GM21529 (cell line): ENCODE results near the gene ZNF507.

Experiments
- ATAC-seq: cut with Tn5 transposase; IDR thresholded peaks from one replicate; pipeline ENCODE4 v1.9.1; 2021; ENCODE audit not compliant: unreplicated experiment

ZNF507 gene

DNA sequence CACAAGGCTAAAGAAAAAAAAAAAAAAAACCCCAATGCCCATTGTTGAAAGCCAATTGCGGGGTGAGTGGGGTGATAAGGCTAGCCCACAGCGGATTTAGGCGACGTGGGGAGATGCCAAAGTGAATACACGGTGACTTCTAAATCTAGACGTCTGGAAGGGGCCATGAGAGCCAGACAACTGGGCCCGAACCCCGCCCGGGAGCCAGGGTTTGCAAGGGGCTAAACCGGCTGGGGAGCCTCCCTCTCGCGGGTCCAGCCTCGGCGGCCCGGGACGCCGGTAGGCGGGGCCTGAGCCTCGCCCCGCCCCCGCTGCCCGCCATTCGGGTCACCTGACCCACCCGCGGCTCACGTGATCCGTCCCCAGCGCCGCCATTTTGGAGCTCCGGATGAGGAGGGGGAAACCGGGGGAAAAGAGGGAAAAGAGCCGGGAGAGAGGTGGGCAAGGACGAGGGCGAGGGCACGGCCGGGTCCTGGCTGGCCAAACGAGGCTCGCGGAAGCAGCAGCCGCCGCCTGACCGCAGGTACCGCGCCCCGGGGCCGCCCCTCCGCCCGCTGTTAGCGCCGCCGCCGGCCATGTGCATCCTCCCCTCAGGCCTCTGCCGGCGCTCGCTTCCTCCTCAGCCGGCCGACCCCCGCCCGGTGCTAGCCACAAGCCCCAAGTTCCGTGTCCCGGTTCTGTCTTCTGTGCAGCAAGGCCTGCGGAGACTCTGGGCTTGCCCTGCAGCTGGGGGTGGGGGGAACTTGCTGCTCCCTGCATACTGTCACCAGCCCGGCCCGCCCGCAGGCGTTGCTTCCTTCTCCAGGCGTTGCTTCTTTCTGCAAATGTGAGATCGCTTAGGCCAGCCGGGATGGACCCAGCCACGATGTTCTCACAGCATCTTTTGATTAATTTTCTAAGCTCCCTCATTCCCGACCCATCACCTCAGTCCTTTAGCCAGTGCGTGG is at the start of gene ZNF507:
TSS of gene ZNF507 (plus strand) at position 350 of the 947 bp plus-strand sequence. CDS start 7,221 bp downstream, outside the sequence.
- ATAC-seq = peak; percentile 87

- no peak for ATAC-seq
Observed at GRCh38 chr19:32296694-32297093, 48.7 kb upstream of the ZNF507 start.

DNA sequence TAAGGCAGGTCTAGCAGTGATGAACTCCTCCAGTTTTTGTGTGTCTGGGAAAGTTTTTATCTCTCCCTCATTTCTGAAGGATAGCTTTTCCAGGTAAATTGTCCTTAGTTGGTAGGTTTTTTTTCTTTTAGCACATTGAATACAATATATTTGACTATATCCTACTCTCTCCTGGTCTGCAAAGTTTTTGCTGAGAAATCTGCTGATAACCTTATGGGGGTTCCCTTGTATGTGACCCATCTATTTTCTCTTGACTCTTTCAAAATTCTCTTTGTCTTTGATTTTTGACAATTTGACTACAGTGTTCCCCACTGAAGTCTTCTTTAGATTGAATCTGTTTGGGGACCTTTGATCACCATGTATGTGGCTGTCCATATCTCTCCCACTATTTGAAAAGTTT is 42.6 kb upstream of the ZNF507 start:
- no peak for ATAC-seq

GRCh38 chr19:32303193-32303592 is 42.2 kb upstream of the ZNF507 start:
- ATAC-seq = no peak

DNA sequence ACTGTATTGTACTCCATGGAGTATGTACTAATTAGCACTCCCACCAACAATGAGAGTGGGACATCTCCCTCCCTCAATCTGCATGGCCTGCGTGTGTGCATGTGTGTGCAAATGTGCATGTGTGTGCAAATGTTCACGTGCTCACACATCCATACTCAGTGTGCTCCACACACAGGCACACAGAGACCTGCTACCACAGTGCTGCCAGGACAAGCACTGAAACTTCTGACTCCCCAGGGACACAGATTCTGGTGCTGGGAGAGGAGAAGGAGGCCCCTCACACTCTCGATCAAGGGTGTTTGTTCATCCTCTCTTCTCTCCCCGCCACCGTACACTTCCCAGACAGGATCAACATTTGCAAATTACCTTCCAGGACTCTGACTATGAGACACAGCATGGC is 37.8 kb upstream of the ZNF507 start:
- ATAC-seq = no peak

- ATAC-seq = no peak
Observed at GRCh38 chr19:32308431-32309077, 36.9 kb upstream of the ZNF507 start.

DNA sequence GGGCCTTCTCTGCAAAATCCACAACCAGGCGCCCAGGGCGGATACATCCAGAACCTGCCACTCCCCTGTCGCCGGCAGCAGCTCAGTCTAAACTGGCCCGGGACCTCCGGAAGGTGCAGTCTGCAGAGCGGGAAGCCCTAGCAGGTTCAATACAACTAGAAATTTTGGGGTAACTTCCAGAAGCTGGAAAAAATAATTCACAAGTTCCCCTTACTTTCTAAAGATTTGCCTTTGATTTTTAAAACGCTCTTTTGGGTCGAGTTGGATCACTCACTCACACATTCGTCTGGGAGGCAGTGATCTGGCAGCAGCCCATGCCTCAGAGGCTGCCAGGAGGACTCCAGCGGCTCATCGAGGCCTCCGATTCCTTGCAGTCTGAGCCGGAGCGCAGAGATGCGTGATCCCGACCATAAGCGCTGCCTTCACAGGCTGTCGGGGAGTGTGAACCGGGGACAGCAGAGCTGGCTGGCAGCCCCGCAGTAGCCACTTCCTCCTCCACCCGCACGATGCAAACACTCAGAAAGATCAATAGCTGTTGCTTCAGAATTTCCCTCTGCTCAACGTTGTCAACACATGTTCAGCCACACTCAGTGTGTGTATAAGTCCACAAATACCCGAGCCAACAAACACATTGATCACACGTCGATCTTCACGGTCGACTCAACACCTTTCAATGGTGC is 35.6 kb upstream of the ZNF507 start:
- ATAC-seq = no peak

DNA sequence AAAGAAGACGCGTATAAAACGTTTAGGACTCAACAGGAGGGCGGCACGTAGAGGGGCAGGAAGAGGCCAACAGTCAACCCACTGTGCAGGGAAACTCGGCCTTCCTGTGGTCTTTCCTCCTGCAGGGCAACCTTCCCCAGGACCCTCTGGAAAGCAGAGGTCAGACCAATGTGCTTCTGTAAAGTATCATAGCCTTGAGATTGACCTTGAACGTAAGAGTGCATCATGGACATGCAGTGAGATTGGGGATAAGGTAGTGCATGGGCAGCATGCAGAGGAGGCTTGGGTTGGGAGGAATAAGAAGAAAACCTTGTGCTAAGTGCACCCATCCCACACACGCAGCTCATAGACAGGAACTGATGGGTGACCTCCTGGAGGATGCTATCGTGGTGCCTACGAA is 34.0 kb upstream of the ZNF507 start:
- no peak for ATAC-seq

GRCh38 chr19:32313569-32314265 is 31.7 kb upstream of the ZNF507 start:
- ATAC-seq = no peak

GRCh38 chr19:32316034-32316433 is 29.4 kb upstream of the ZNF507 start:
- no peak for ATAC-seq

DNA sequence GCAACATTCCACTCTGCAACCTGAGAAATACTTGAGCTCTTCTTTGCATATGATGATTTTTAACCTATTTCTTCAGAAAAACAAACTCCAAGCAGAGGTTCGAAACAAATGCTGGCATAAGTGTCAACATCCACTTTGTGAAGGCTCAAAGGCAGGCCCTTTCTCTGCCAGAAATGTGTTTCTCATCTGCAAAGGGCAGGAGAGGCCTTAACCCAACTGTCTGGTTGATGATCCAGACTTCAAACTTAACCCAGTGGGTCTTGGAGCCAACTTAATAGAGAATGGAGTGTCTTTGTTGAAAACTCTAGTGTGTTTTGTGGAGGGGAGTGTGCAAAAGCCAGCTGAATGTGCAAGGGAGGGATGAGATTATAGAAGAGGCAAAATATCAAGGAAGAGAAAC is 28.3 kb upstream of the ZNF507 start:
- ATAC-seq = no peak

DNA sequence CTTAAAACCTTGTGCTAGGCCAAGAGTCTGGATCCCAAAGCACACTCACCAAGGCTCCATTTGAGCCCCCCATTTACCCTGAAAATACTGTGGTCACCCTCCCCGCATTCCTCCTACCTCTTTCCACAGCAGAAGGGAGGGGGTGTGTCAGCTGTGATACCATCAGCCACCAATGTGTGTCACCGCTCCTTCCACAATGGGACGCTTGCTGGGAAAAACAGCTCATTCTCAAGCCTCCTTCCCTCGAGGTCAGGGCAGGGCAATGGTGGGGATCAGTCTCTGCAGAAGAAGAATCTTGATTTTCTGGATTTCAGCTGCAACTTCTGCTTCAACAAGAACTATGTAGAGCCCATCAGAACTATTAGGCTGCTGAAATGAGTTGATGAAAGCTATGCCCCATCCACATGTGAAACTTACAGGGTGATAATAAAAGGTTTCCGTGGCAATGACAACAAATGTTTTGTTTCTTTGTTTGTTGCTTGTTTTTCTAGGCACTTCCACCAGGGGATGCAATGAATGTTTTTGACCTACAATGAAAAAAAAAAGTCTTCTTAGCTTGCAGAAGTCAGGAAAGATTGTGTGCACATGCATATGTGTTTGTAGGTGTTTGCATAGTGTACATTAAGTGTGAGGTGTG is 26.4 kb upstream of the ZNF507 start:
- ATAC-seq = no peak

- ATAC-seq = no peak
Observed at GRCh38 chr19:32322541-32322940, 22.9 kb upstream of the ZNF507 start.

GRCh38 chr19:32324631-32325285 is 20.7 kb upstream of the ZNF507 start:
- ATAC-seq = no peak

- ATAC-seq = no peak
Observed at GRCh38 chr19:32330213-32330857, 15.1 kb upstream of the ZNF507 start.

DNA sequence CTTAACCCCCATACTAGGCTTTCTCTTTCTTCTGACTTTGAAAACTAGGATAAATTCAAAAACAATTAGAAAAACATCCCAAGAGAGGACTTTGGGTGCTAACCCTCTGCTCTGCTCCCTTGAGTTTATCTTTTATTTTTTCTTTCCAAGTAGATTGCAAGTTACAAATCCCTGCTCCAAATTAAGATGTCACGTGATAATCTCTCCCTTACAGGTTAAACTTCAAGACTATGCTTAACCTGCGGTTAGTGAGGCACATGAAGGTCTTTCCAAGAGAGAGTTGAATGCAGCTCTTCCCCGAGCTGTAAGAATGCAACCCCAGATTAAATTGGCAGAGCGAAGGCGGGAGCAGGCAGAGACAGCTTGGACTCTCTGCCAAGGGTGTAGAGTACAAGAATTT is 12.2 kb upstream of the ZNF507 start:
- no peak for ATAC-seq

GRCh38 chr19:32336259-32337083 is 8.9 kb upstream of the ZNF507 start:
- no peak for ATAC-seq

DNA sequence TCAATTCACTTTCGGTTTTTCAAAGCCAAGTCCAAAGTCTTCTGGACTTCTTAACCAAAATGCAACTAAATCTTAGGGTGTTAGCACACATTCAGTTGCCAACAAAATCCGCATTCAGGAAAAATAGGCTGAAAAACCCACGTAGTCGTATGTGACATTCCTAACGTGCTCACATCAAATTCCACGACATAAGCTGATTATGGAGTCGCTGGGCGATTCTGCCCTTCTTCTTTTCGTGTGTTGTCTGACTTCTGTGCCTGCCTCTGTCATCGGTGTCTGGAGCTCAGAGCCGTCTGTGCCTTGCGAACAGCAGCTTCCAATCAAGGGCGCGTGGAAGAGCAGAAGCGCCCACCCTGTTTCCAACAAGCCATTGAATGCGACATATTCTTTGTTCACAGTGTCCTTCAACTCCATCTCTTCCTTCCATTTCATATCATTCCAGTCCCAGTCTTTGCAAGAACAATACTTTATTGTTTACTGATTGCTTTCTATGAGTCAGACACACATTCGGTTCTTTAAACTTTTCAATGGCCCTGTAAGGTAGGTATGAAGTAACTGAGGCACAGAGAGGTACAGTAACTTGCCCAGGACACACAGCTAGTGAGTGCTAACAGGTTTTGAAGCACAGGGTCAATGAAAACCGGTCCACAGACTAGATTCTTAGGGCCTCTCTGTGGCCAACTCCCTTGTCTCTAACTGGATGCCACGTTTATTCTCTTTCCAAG is 8.2 kb upstream of the ZNF507 start:
- ATAC-seq = no peak
